ENCODE data around the gene SELENOT.

SELENOT gene

GRCh38 chr3:150564243-150564642 is 38.9 kb upstream of the SELENOT start:
- no CpG with 5 or more reads among the region's 2 CpGs for WGBS (ENCODE audit: extremely low coverage, insufficient coverage, insufficient read length)
- H4K91ac ChIP-seq (ENCODE audit: low read depth, low read length), result no peak overlapping the region
- no peak overlapping the region for H2BK120ac ChIP-seq (ENCODE audit: insufficient read depth, low read length, poor library complexity)
- H3K27ac ChIP-seq (ENCODE audit: low read depth, low read length), result no peak overlapping the region
- no peaks in the 10 kb centered on the region for H3K9me3 ChIP-seq (ENCODE audit: insufficient read depth, low read depth, low read length)
- no peak overlapping the region for H2AFZ ChIP-seq (ENCODE audit: insufficient read depth, low read length, poor library complexity)
- H3K27me3 ChIP-seq (ENCODE audit: insufficient read depth, low read length), result no peaks in the 10 kb centered on the region
- no peaks in the 10 kb centered on the region for H3K79me1 ChIP-seq (ENCODE audit: low read length)
- H3K9ac ChIP-seq (ENCODE audit: low read length), result no peak overlapping the region
- no peaks in the 10 kb centered on the region for H3K79me2 ChIP-seq (ENCODE audit: control insufficient read depth, insufficient read depth, low read length, poor library complexity)
- H3K4ac ChIP-seq (ENCODE audit: low read depth, low read length), result no peak overlapping the region
- no peak overlapping the region for H4K8ac ChIP-seq (ENCODE audit: low read depth, low read length)
- H2BK12ac ChIP-seq (ENCODE audit: low read length), result no peak overlapping the region
- no peak overlapping the region for H3K23ac ChIP-seq (ENCODE audit: low read length)
- H2AK5ac ChIP-seq (ENCODE audit: low read length), result no peak overlapping the region
- no peak overlapping the region for H3K14ac ChIP-seq (ENCODE audit: low read length)
- H3K36me3 ChIP-seq (ENCODE audit: control insufficient read depth in 1 of 2, insufficient read depth in 2 of 2, low read length in 2 of 2), result peaks cover 2 to 10% of the 10 kb centered on the region in 2 experiments
- H3K4me1 ChIP-seq (ENCODE audit: control insufficient read depth in 1 of 2, insufficient read depth in 2 of 2, low read length in 2 of 2), result no peaks in the 10 kb centered on the region
- no peak overlapping the region for H3K4me3 ChIP-seq (ENCODE audit: low read depth, low read length)
- no peak for DNase-seq
- no peak overlapping the region for H3K4me2 ChIP-seq (ENCODE audit: low read length)
- no peak overlapping the region for H3K18ac ChIP-seq (ENCODE audit: low read length)
- H2BK5ac ChIP-seq (ENCODE audit: low read depth, low read length, poor library complexity), result no peak overlapping the region
- no peak overlapping the region for H4K12ac ChIP-seq (ENCODE audit: low read depth, low read length)

GRCh38 chr3:150567328-150567727 is 35.8 kb upstream of the SELENOT start:
- Histone ChIP-seq H4K8ac (ENCODE audit: low read depth, low read length) (no peak overlapping the region), H2BK12ac (ENCODE audit: low read length) (no peak overlapping the region), H3K79me1 (ENCODE audit: low read length) (no peaks in the 10 kb centered on the region), H3K18ac (ENCODE audit: low read length) (no peak overlapping the region), H3K4me1 (ENCODE audit: control insufficient read depth in 1 of 2, insufficient read depth in 2 of 2, low read length in 2 of 2) (no peaks in the 10 kb centered on the region), H3K23ac (ENCODE audit: low read length) (no peak overlapping the region), H3K14ac (ENCODE audit: low read length) (no peak overlapping the region), H3K36me3 (ENCODE audit: control insufficient read depth in 1 of 2, insufficient read depth in 2 of 2, low read length in 2 of 2) (peaks cover 6 to 16% of the 10 kb centered on the region in 2 experiments), H3K4me3 (ENCODE audit: low read depth, low read length) (no peak overlapping the region), H2AFZ (ENCODE audit: insufficient read depth, low read length, poor library complexity) (no peak overlapping the region), H3K9ac (ENCODE audit: low read length) (no peak overlapping the region), H4K12ac (ENCODE audit: low read depth, low read length) (no peak overlapping the region), H3K27me3 (ENCODE audit: insufficient read depth, low read length) (no peaks in the 10 kb centered on the region), H3K9me3 (ENCODE audit: insufficient read depth, low read depth, low read length) (no peaks in the 10 kb centered on the region), H4K91ac (ENCODE audit: low read depth, low read length) (no peak overlapping the region), H3K4ac (ENCODE audit: low read depth, low read length) (no peak overlapping the region), H2BK5ac (ENCODE audit: low read depth, low read length, poor library complexity) (no peak overlapping the region), H2AK5ac (ENCODE audit: low read length) (no peak overlapping the region), H2BK120ac (ENCODE audit: insufficient read depth, low read length, poor library complexity) (no peak overlapping the region), H3K27ac (ENCODE audit: low read depth, low read length) (no peak overlapping the region), H3K4me2 (ENCODE audit: low read length) (no peak overlapping the region), H3K79me2 (ENCODE audit: control insufficient read depth, insufficient read depth, low read length, poor library complexity) (no peaks in the 10 kb centered on the region)
- WGBS (ENCODE audit: extremely low coverage, insufficient coverage, insufficient read length), result no CpG with 5 or more reads among the region's 1 CpG
- DNase-seq, result no peak

- Histone ChIP-seq H3K27me3 (ENCODE audit: insufficient read depth, low read length) (no peaks in the 10 kb centered on the region), H3K4me2 (ENCODE audit: low read length) (no peak overlapping the region), H3K4me1 (ENCODE audit: control insufficient read depth in 1 of 2, insufficient read depth in 2 of 2, low read length in 2 of 2) (no peaks in the 10 kb centered on the region), H3K36me3 (ENCODE audit: control insufficient read depth in 1 of 2, insufficient read depth in 2 of 2, low read length in 2 of 2) (peaks cover 11 to 29% of the 10 kb centered on the region in 2 experiments), H3K9ac (ENCODE audit: low read length) (no peak overlapping the region), H3K27ac (ENCODE audit: low read depth, low read length) (no peak overlapping the region), H3K4ac (ENCODE audit: low read depth, low read length) (no peak overlapping the region), H2AFZ (ENCODE audit: insufficient read depth, low read length, poor library complexity) (no peak overlapping the region), H3K79me1 (ENCODE audit: low read length) (no peaks in the 10 kb centered on the region), H2BK120ac (ENCODE audit: insufficient read depth, low read length, poor library complexity) (no peak overlapping the region), H4K91ac (ENCODE audit: low read depth, low read length) (no peak overlapping the region), H4K12ac (ENCODE audit: low read depth, low read length) (no peak overlapping the region), H2AK5ac (ENCODE audit: low read length) (no peak overlapping the region), H3K79me2 (ENCODE audit: control insufficient read depth, insufficient read depth, low read length, poor library complexity) (no peaks in the 10 kb centered on the region), H3K9me3 (ENCODE audit: insufficient read depth, low read depth, low read length) (no peaks in the 10 kb centered on the region), H2BK12ac (ENCODE audit: low read length) (no peak overlapping the region), H3K14ac (ENCODE audit: low read length) (no peak overlapping the region), H3K23ac (ENCODE audit: low read length) (no peak overlapping the region), H2BK5ac (ENCODE audit: low read depth, low read length, poor library complexity) (no peak overlapping the region), H3K4me3 (ENCODE audit: low read depth, low read length) (no peak overlapping the region), H4K8ac (ENCODE audit: low read depth, low read length) (no peak overlapping the region), H3K18ac (ENCODE audit: low read length) (no peak overlapping the region)
- WGBS (ENCODE audit: extremely low coverage, insufficient coverage, insufficient read length), result no CpG with 5 or more reads among the region's 1 CpG
- no peak for DNase-seq
These were observed 25.3 kb upstream of the SELENOT start for GRCh38 chr3:150577855-150578254.

DNA sequence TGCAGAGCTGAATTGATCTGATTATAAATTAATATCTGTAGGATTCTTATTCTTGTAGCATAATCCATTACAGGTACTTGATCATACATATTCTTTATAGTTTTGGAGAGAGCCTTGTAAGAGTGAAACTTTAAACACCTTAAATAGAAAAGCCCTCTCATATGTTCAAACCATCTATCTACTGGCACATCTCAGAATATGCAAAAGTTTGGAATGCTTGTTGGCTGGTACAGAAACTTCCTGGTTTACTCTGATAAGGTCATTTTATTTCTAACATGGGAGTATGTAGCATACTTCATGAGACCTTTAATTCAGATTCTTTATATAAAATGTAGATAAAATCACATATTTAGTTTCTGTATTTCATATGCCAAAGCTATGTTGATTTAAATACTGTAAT is 21.9 kb upstream of the SELENOT start:
- Histone ChIP-seq H3K4me3 (ENCODE audit: low read depth, low read length) (no peak overlapping the region), H3K18ac (ENCODE audit: low read length) (no peak overlapping the region), H3K27me3 (ENCODE audit: insufficient read depth, low read length) (no peaks in the 10 kb centered on the region), H2BK5ac (ENCODE audit: low read depth, low read length, poor library complexity) (no peak overlapping the region), H4K12ac (ENCODE audit: low read depth, low read length) (no peak overlapping the region), H2BK12ac (ENCODE audit: low read length) (no peak overlapping the region), H2AFZ (ENCODE audit: insufficient read depth, low read length, poor library complexity) (no peak overlapping the region), H2AK5ac (ENCODE audit: low read length) (no peak overlapping the region), H3K9ac (ENCODE audit: low read length) (no peak overlapping the region), H4K91ac (ENCODE audit: low read depth, low read length) (no peak overlapping the region), H3K4me2 (ENCODE audit: low read length) (no peak overlapping the region), H3K79me1 (ENCODE audit: low read length) (no peaks in the 10 kb centered on the region), H2BK120ac (ENCODE audit: insufficient read depth, low read length, poor library complexity) (no peak overlapping the region), H4K8ac (ENCODE audit: low read depth, low read length) (no peak overlapping the region), H3K14ac (ENCODE audit: low read length) (no peak overlapping the region), H3K4ac (ENCODE audit: low read depth, low read length) (no peak overlapping the region), H3K36me3 (ENCODE audit: control insufficient read depth in 1 of 2, insufficient read depth in 2 of 2, low read length in 2 of 2) (peaks cover 11 to 28% of the 10 kb centered on the region in 2 experiments), H3K9me3 (ENCODE audit: insufficient read depth, low read depth, low read length) (no peaks in the 10 kb centered on the region), H3K23ac (ENCODE audit: low read length) (no peak overlapping the region), H3K27ac (ENCODE audit: low read depth, low read length) (no peak overlapping the region), H3K79me2 (ENCODE audit: control insufficient read depth, insufficient read depth, low read length, poor library complexity) (no peaks in the 10 kb centered on the region), H3K4me1 (ENCODE audit: control insufficient read depth in 1 of 2, insufficient read depth in 2 of 2, low read length in 2 of 2) (no peaks in the 10 kb centered on the region)
- no peak for DNase-seq

Measured in trophoblast cell (in vitro differentiated cells and primary cell).